ENCODE measurements around the gene ATP1A3.

The ATP1A3 gene

GRCh38 chr19:41944336-41944735 is 49.7 kb downstream of the ATP1A3 start:
- Histone ChIP-seq H3K79me2 (ENCODE audit: low read length) (no peaks in the 10 kb centered on the region), H3K4me3 (ENCODE audit: low read length) (no peak overlapping the region), H3F3A (ENCODE audit: insufficient read depth, low read length) (peaks cover 4% of the 10 kb centered on the region; the same call in 1 of the 2 replicates), H2AFZ (ENCODE audit: low read length) (no peak overlapping the region), H3K9ac (ENCODE audit: low read length) (peak overlapping the region; percentile 59), H3K9me2 (replicated peaks; ENCODE audit: insufficient read depth, low read length) (no peaks in the 10 kb centered on the region), H3K36me3 (replicated peaks; ENCODE audit: insufficient read depth, low read length) (no peaks in the 10 kb centered on the region), H3K27ac (ENCODE audit: low read length) (peak overlapping the region; percentile 95), H3K27me3 (replicated peaks; ENCODE audit: insufficient read depth, low read length) (peaks cover 4% of the 10 kb centered on the region), H3K4me1 (ENCODE audit: low read length) (peaks cover 20% of the 10 kb centered on the region), H3K9me3 (replicated peaks; ENCODE audit: insufficient read depth, low read length) (no peaks in the 10 kb centered on the region), H3K4me2 (ENCODE audit: low read depth, low read length) (peak overlapping the region; percentile 78), H4K20me1 (ENCODE audit: insufficient read depth, low read length) (no peaks in the 10 kb centered on the region)
- TF ChIP-seq CTCF (IDR thresholded peaks at IDR 0.05; ENCODE audit: low read length) (no peak), EZH2 (optimal IDR thresholded peaks at IDR 0.05; ENCODE audit: low read depth, low read length) (no peak), EZH2phosphoT487 (IDR thresholded peaks at IDR 0.05; ENCODE audit: low read length) (no peak)
- peak; percentile 28 for DNase-seq

GRCh38 chr19:41941410-41942202 is 52.4 kb downstream of the ATP1A3 start:
- Histone ChIP-seq H3K27me3 (replicated peaks; ENCODE audit: insufficient read depth, low read length) (peaks cover 7% of the 10 kb centered on the region), H3K27ac (ENCODE audit: low read length) (no peak overlapping the region), H3F3A (ENCODE audit: insufficient read depth, low read length) (peaks cover 4% of the 10 kb centered on the region; the same call in 1 of the 2 replicates), H3K4me1 (ENCODE audit: low read length) (peaks cover 20% of the 10 kb centered on the region), H3K9ac (ENCODE audit: low read length) (no peak overlapping the region), H3K9me3 (replicated peaks; ENCODE audit: insufficient read depth, low read length) (no peaks in the 10 kb centered on the region), H3K4me2 (ENCODE audit: low read depth, low read length) (no peak overlapping the region), H4K20me1 (ENCODE audit: insufficient read depth, low read length) (no peaks in the 10 kb centered on the region), H3K9me2 (replicated peaks; ENCODE audit: insufficient read depth, low read length) (no peaks in the 10 kb centered on the region), H3K36me3 (replicated peaks; ENCODE audit: insufficient read depth, low read length) (no peaks in the 10 kb centered on the region), H2AFZ (ENCODE audit: low read length) (no peak overlapping the region), H3K79me2 (ENCODE audit: low read length) (no peaks in the 10 kb centered on the region), H3K4me3 (ENCODE audit: low read length) (no peak overlapping the region)
- no peak for DNase-seq
- TF ChIP-seq EZH2 (optimal IDR thresholded peaks at IDR 0.05; ENCODE audit: low read depth, low read length) (no peak), EZH2phosphoT487 (IDR thresholded peaks at IDR 0.05; ENCODE audit: low read length) (no peak), CTCF (IDR thresholded peaks at IDR 0.05; ENCODE audit: low read length) (no peak)

- no peaks in the 10 kb centered on the region for H3K79me2 ChIP-seq (ENCODE audit: low read length)
- H3K36me3 ChIP-seq (replicated peaks; ENCODE audit: insufficient read depth, low read length): no peaks in the 10 kb centered on the region
- TF ChIP-seq EZH2 (optimal IDR thresholded peaks at IDR 0.05; ENCODE audit: low read depth, low read length): no peak
- no peak for TF ChIP-seq CTCF (IDR thresholded peaks at IDR 0.05; ENCODE audit: low read length)
- TF ChIP-seq EZH2phosphoT487 (IDR thresholded peaks at IDR 0.05; ENCODE audit: low read length): no peak
- DNase-seq: no peak
- no peaks in the 10 kb centered on the region for H3K9me2 ChIP-seq (replicated peaks; ENCODE audit: insufficient read depth, low read length)
- H3K9me3 ChIP-seq (replicated peaks; ENCODE audit: insufficient read depth, low read length): no peaks in the 10 kb centered on the region
- peaks cover 16% of the 10 kb centered on the region for H3K4me1 ChIP-seq (ENCODE audit: low read length)
- H2AFZ ChIP-seq (ENCODE audit: low read length): peak overlapping the region; percentile 63
- peak overlapping the region; percentile 57 for H3K4me3 ChIP-seq (ENCODE audit: low read length)
- peak overlapping the region; percentile 77 for H3K4me2 ChIP-seq (ENCODE audit: low read depth, low read length)
- no peak overlapping the region for H3K27ac ChIP-seq (ENCODE audit: low read length)
- H4K20me1 ChIP-seq (ENCODE audit: insufficient read depth, low read length): no peaks in the 10 kb centered on the region
- H3K27me3 ChIP-seq (replicated peaks; ENCODE audit: insufficient read depth, low read length): peaks cover 15% of the 10 kb centered on the region
- peak overlapping the region; percentile 31; the same call in 1 of the 2 replicates for H3K9ac ChIP-seq (ENCODE audit: low read length)
- H3F3A ChIP-seq (ENCODE audit: insufficient read depth, low read length): peaks cover 4% of the 10 kb centered on the region; the same call in 1 of the 2 replicates
These were observed 53.2 kb downstream of the ATP1A3 start for GRCh38 chr19:41940731-41941409.
